HG03521 (cell line): ENCODE measurements around the gene GSDME.
"Not testable (repeated sequence)": the region's sequence is repeated elsewhere in the genome, so short reads cannot be mapped to it uniquely, and the experiment has no call there.

ENCODE experiments used
- ATAC-seq: cut with Tn5 transposase; IDR thresholded peaks from one replicate; pipeline ENCODE4 v1.9.1; 2021; ENCODE audit warnings: mild to moderate bottlenecking, moderate library complexity; ENCODE audit not compliant: unreplicated experiment

GSDME gene

GRCh38 chr7:24742506-24743162, 14.6 kb downstream of the GSDME start:
- ATAC-seq = no peak

- no peak for ATAC-seq
Measured at GRCh38 chr7:24741679-24742505, 15.4 kb downstream of the GSDME start.

GRCh38 chr7:24740871-24741270, 16.4 kb downstream of the GSDME start:
- ATAC-seq = no peak

- no peak for ATAC-seq
Measured at GRCh38 chr7:24739306-24739705, 18.0 kb downstream of the GSDME start.

GRCh38 chr7:24738577-24738976, 18.7 kb downstream of the GSDME start:
- ATAC-seq = no peak

- ATAC-seq = no peak
Measured at GRCh38 chr7:24737281-24737680, 20.0 kb downstream of the GSDME start.

- not testable (repeated sequence) for ATAC-seq
Measured at GRCh38 chr7:24735594-24735993, 21.7 kb downstream of the GSDME start.

GRCh38 chr7:24734306-24734705, 23.0 kb downstream of the GSDME start:
- no peak for ATAC-seq

GRCh38 chr7:24733414-24734060, 23.7 kb downstream of the GSDME start:
- no peak for ATAC-seq

GRCh38 chr7:24732646-24733413, 24.4 kb downstream of the GSDME start:
- ATAC-seq = peak; percentile 57

GRCh38 chr7:24731313-24731712, 26.0 kb downstream of the GSDME start:
- ATAC-seq = no peak

GRCh38 chr7:24730018-24730369, 27.3 kb downstream of the GSDME start:
- no peak for ATAC-seq

- no peak for ATAC-seq
Measured at GRCh38 chr7:24729365-24730017, 27.8 kb downstream of the GSDME start.

GRCh38 chr7:24728503-24729364, 28.5 kb downstream of the GSDME start:
- ATAC-seq = no peak

GRCh38 chr7:24728121-24728500, 29.2 kb downstream of the GSDME start:
- no peak for ATAC-seq

- ATAC-seq = peak; percentile 84
Measured at GRCh38 chr7:24727154-24728120, 29.8 kb downstream of the GSDME start.

GRCh38 chr7:24725554-24726241, 31.6 kb downstream of the GSDME start:
- no peak for ATAC-seq
